ES-I3 (cell line): ENCODE measurements around the gene SETBP1.

Source experiments
- H3K36me3 ChIP-seq: 2 replicates; pipeline ENCODE4 v1.6.1; 2013; ENCODE audit warnings: mild to moderate bottlenecking, low read length, control low read depth, moderate library complexity; ENCODE audit not compliant: insufficient read depth
- H3K4me1 ChIP-seq: 2 replicates; pipeline ENCODE4 v1.6.1; 2013; ENCODE audit warnings: mild to moderate bottlenecking, control low read depth, low read length; ENCODE audit not compliant: insufficient read depth
- H3K9ac ChIP-seq: 2 replicates; pipeline ENCODE4 v1.6.1; 2013; ENCODE audit warnings: low read depth, mild to moderate bottlenecking, low read length, moderate library complexity
- H3K9me3 ChIP-seq: 2 replicates; pipeline ENCODE4 v1.6.1; 2013; ENCODE audit warnings: mild to moderate bottlenecking, low read length, moderate library complexity; ENCODE audit not compliant: control insufficient read depth, insufficient read depth

Gene SETBP1

GRCh38 chr18:44782617-44783016 is 101.9 kb downstream of the SETBP1 start:
- no peaks in the 10 kb centered on the region for H3K36me3 ChIP-seq
- no peaks in the 10 kb centered on the region for H3K4me1 ChIP-seq
- H3K9ac ChIP-seq = no peak overlapping the region
- H3K9me3 ChIP-seq = no peaks in the 10 kb centered on the region

DNA sequence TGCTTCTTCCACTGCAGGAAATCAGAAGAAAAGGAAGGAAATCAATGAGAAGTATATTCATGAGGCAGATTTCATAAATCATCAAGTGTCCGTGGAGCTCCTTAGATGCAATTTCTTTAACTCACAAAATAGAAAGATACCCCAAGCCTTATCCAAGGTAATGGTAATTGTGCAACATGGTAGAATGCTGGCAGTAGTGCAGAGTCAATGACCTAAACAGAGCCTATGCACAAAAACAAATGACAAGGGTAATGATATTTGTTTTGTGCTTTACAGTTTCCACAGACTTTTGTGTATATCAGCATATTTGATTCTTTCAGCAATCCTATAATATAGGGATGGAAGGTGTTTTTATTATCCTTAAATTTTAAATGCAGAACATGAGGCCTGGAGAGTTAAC is 102.7 kb downstream of the SETBP1 start:
- no peaks in the 10 kb centered on the region for H3K36me3 ChIP-seq
- H3K4me1 ChIP-seq = no peaks in the 10 kb centered on the region
- no peaks in the 10 kb centered on the region for H3K9me3 ChIP-seq
- H3K9ac ChIP-seq = no peak overlapping the region

GRCh38 chr18:44786257-44786656 is 105.6 kb downstream of the SETBP1 start:
- Histone ChIP-seq H3K4me1 (no peaks in the 10 kb centered on the region), H3K9ac (no peak overlapping the region), H3K9me3 (no peaks in the 10 kb centered on the region), H3K36me3 (no peaks in the 10 kb centered on the region)

- no peaks in the 10 kb centered on the region for H3K36me3 ChIP-seq
- H3K4me1 ChIP-seq = no peaks in the 10 kb centered on the region
- no peak overlapping the region for H3K9ac ChIP-seq
These were observed 106.0 kb downstream of the SETBP1 start for GRCh38 chr18:44786688-44787087.

GRCh38 chr18:44788334-44788733 is 107.6 kb downstream of the SETBP1 start:
- Histone ChIP-seq H3K36me3 (no peaks in the 10 kb centered on the region), H3K9ac (no peak overlapping the region), H3K9me3 (no peaks in the 10 kb centered on the region), H3K4me1 (peaks cover 12% of the 10 kb centered on the region; the same call in 1 of the 2 replicates)

More at GRCh38 chr18:44786688-44787087, 106.0 kb downstream of the SETBP1 start:
- H3K9me3 ChIP-seq = no peaks in the 10 kb centered on the region

- Histone ChIP-seq H3K4me1 (peaks cover 12% of the 10 kb centered on the region; the same call in 1 of the 2 replicates), H3K9me3 (no peaks in the 10 kb centered on the region), H3K9ac (no peak overlapping the region), H3K36me3 (no peaks in the 10 kb centered on the region)
These were observed 109.0 kb downstream of the SETBP1 start for GRCh38 chr18:44789710-44790109.

- Histone ChIP-seq H3K36me3 (no peaks in the 10 kb centered on the region), H3K9ac (no peak overlapping the region), H3K9me3 (no peaks in the 10 kb centered on the region), H3K4me1 (peaks cover 12% of the 10 kb centered on the region; the same call in 1 of the 2 replicates)
These were observed 110.2 kb downstream of the SETBP1 start for GRCh38 chr18:44790860-44791259.

DNA sequence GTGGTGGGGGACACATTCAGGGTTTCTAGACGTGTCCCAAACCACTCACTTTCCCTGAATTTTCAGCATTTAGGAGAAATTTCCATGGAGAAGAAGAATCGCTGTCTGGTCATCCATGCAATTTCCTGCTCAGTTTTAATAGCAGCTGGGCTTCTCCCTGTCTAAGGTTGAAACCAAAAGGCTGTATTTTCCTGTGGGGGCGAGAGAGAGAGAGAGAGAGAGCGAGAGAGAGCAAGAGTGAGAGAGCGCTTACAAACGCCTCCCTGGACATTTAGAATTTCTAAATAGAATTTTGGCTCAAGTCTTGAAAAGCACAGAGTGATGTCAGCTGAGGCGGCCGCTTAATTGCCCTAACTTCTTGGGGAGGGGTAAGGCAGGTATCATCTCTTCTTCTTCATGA is 110.8 kb downstream of the SETBP1 start:
- no peak overlapping the region for H3K9ac ChIP-seq
- no peaks in the 10 kb centered on the region for H3K9me3 ChIP-seq
- no peaks in the 10 kb centered on the region for H3K36me3 ChIP-seq
- H3K4me1 ChIP-seq = peaks cover 12% of the 10 kb centered on the region; the same call in 1 of the 2 replicates

DNA sequence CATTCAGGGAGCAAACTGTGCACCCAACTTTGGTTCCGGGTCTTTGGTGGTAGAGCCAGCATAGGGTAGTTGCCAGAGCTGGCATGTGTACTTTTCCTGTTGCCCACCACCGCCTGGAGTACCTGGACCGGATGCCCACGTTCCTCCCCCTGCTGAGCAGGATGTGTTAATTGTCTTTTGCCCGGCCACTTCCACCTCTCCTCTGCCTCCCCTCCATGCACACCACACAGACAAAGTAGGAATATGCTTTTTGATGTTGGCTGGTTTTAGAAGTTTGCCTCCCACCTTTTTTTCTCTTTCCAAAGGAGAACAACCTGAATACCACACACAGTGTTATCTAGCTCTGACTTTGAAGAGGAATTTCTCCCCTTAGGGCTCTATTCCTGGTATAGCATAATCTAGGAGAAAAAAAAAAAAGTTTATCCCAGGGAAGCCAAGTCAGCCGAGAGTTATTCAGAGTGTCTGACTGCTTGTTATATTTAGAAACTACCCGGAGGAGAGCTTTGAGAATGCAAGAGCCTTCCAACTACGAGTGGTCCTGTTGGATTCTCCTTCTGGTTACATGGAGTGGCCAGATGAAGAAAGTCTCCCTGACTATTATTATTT is 111.9 kb downstream of the SETBP1 start:
- H3K36me3 ChIP-seq = no peaks in the 10 kb centered on the region
- H3K9ac ChIP-seq = no peak overlapping the region
- no peaks in the 10 kb centered on the region for H3K9me3 ChIP-seq
- H3K4me1 ChIP-seq = peaks cover 12% of the 10 kb centered on the region; the same call in 1 of the 2 replicates

DNA sequence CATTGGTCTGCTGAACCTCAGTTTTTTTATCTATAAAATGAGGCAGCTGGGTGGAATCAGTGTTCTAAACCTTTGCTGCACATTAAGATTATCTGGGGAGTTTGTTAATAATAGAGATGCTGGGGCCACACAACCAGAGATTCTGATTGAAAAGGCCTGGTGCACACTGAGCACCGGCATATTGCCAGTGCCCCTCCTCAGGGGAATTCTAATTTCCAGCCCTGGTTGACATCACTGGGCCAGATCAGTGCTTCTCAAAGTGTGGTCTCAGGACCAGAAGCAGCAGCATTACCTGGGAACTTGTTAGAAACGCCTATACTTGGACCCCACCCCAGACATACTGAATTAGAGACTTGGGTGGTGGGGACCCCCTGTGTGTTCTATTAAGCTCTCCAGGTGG is 112.5 kb downstream of the SETBP1 start:
- Histone ChIP-seq H3K36me3 (no peaks in the 10 kb centered on the region), H3K9ac (no peak overlapping the region), H3K9me3 (no peaks in the 10 kb centered on the region), H3K4me1 (peaks cover 12% of the 10 kb centered on the region; the same call in 1 of the 2 replicates)

DNA sequence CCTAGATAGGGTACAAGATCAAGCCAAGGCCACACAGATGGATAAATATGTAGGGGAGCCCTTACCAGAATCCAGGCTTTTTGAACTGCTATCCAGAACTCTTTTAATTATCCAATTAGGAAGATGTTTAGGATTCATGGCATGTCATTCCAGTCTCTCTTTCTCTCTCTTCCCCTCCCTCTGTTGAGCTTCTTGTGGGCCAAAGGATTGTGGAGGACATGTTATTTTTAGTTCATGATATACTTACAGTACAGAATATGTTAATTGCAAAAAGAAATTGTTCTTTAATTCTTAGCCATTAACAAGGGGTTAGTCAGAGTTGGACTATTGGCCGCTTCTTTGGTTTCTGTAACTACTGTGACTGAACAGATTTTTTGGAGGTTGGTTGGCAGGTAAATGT is 113.0 kb downstream of the SETBP1 start:
- H3K9ac ChIP-seq = no peak overlapping the region
- no peaks in the 10 kb centered on the region for H3K9me3 ChIP-seq
- no peaks in the 10 kb centered on the region for H3K36me3 ChIP-seq
- H3K4me1 ChIP-seq = peaks cover 12% of the 10 kb centered on the region; the same call in 1 of the 2 replicates

GRCh38 chr18:44795241-44795640 is 114.6 kb downstream of the SETBP1 start:
- Histone ChIP-seq H3K36me3 (no peaks in the 10 kb centered on the region), H3K4me1 (peaks cover 12% of the 10 kb centered on the region; the same call in 1 of the 2 replicates), H3K9me3 (no peaks in the 10 kb centered on the region), H3K9ac (no peak overlapping the region)

DNA sequence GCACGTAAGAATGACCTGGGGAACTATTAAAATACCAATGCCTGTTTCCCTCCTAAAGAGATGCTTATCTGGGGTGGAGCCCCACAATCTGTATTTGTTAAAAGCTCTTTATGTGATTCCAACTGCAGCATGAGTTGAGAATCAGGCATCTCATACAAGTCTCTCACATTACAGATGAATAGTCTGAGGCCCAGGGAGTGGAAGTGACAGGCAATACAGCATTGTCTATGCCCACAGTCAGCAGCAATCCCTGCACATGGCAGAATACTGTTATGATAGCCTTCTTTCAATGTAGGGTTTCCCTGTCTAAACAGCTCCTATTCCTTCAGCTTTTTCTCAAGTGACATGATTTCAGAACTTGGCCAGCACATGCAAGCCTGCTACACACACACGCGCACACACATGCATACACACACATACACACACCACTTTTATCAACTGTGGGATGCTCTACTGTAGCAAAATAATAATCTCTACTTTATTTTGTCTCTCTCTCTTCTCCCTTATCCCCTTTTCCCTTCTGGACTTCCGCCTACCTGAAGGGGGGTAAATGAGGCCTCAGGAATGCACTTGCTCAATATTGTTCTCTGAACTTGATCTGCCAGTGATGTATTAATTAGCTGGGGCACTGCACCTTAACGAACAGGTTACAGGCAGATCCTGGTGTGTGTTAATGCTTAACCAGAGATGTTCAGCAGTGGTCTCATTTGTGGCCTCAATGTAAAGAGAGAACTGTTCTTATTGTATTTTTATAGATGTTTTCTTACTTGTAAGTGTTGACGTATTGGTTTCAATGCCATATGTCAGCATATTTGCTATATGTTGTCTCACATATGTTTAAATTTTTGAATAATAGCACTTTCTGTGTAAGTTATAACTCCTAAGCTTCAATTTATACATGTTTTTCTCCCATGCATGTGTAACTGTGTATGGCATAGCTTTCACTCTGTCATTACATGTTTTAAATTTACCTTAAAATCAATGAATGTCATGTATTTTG is 116.0 kb downstream of the SETBP1 start:
- Histone ChIP-seq H3K4me1 (peaks cover 12% of the 10 kb centered on the region; the same call in 1 of the 2 replicates), H3K9ac (no peak overlapping the region), H3K36me3 (no peaks in the 10 kb centered on the region), H3K9me3 (no peaks in the 10 kb centered on the region)

DNA sequence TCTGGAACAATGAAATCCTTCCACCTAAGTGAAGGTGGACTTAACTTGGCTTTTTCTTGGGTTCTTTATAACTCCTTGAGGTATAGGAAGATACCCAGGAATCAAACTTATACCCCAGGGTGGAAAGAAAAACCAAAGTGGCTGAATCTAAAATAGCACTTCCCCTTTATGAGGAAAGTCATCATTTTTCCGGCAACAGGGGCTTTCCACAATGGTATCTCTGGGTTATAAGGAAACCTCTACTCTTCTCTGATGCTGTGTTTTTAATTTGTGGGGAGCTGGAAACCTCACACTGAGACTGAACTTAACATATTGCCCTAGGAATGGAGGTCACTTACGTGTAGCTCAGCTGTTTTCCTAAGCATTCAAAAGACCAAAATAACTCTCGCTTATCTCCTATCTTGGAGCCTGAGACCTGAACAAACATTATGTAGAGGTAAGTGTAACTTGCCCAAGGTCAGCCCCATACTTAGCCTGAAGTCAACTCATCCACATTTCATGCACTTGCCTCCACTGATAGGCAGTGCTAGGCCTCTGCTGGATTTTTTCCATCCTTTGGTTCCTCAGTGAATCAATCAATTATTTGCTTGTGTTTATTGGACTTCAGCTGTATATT is 117.9 kb downstream of the SETBP1 start:
- Histone ChIP-seq H3K4me1 (peaks cover 11% of the 10 kb centered on the region; the same call in 1 of the 2 replicates), H3K9me3 (no peaks in the 10 kb centered on the region), H3K36me3 (no peaks in the 10 kb centered on the region), H3K9ac (no peak overlapping the region)
